Ectodermal cell (in vitro differentiated cells): ENCODE measurements around the gene OSTF1.

Source experiments
- H3K27ac ChIP-seq: 2 replicates; pipeline ENCODE4 v1.7.0; 2013; ENCODE audit warnings: mild to moderate bottlenecking, low read depth, low read length; ENCODE audit not compliant: insufficient read depth, poor library complexity, severe bottlenecking
- H3K27me3 ChIP-seq: 2 replicates; pipeline ENCODE4 v1.7.0; 2013; ENCODE audit warnings: mild to moderate bottlenecking, low read length; ENCODE audit not compliant: insufficient read depth, control insufficient read depth, poor library complexity, severe bottlenecking
- H3K36me3 ChIP-seq: one replicate; pipeline ENCODE4 v1.7.0; 2013; ENCODE audit warnings: low read length; ENCODE audit not compliant: control insufficient read depth, insufficient read depth
- H3K4me1 ChIP-seq: one replicate; pipeline ENCODE4 v1.7.0; 2013; ENCODE audit warnings: low read length; ENCODE audit not compliant: control insufficient read depth, insufficient read depth
- H3K4me3 ChIP-seq: 2 replicates; pipeline ENCODE4 v1.7.0; 2013; ENCODE audit warnings: low read depth, low read length, control low read depth; ENCODE audit not compliant: insufficient read depth
- H3K9me3 ChIP-seq: 2 replicates; pipeline ENCODE4 v1.7.0; 2013; ENCODE audit warnings: mild to moderate bottlenecking, low read length, moderate library complexity; ENCODE audit not compliant: control insufficient read depth
- WGBS, 2 experiments: methylation state at CpG; one replicate each; pipeline ENCODE4 v1.1.7; 2013; ENCODE audit warnings: missing lambda C conversion rate in 2 of 2; 5-methylcytosine and 5-hydroxymethylcytosine counted together

Gene OSTF1

DNA sequence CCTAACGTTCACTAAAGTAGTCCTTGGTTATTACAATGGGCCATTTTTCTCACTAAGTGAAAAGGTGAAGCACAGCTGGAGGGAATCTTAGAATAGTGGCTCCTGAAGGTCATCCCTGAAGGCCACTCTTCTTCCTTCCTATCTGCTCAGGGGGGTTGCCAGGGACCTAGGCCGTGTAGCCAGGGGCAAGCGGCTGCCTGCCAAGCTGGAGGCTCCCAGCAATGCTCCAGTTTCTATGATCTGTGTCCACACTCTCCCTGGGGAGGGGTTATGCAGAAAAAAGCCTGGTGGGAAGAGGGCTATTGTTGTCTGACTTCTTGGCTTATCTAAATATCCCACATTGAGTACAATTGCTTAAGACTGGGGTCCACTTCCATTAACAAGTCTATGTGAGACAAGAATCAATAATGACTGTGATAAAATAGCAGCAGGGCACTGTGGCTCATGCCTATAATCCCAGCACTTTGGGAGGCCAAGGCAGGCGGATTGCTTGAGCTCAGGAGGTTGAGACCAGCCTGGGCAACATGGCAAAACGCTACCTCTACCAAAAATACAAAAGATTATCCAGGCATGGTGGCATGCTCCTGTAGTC, 4.1 kb upstream of the OSTF1 start:
- peaks cover 4% of the 10 kb centered on the region for H3K27me3 ChIP-seq
- peaks cover 5% of the 10 kb centered on the region for H3K4me1 ChIP-seq
- no peak overlapping the region for H3K27ac ChIP-seq
- H3K4me3 ChIP-seq = no peak overlapping the region
- no peaks in the 10 kb centered on the region for H3K36me3 ChIP-seq
- 67 to 74% methylated on average over 5 of the region's 5 CpGs for WGBS, 2 experiments
- no peaks in the 10 kb centered on the region for H3K9me3 ChIP-seq

DNA sequence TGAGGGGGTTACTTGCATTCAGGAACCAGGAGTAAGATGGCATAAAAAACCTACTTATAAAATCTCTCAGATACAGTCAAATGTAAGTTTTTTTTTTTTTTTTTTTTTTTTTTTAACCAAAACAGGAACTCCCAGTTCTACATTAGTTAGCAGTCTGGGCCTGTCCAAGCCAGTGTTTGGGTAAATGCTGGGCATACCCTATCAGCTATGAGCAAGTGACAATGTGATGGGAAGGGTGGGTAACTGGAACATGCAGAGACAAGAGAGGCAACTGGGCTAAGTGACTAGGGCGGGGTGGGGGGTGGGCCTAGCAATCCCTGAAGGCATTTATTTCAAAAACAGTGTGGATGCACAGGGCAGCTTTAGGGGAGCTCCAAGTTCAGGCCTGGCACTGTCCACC, 2.7 kb upstream of the OSTF1 start:
- Histone ChIP-seq H3K27ac (no peak overlapping the region), H3K9me3 (no peaks in the 10 kb centered on the region), H3K4me1 (peaks cover 9% of the 10 kb centered on the region), H3K27me3 (peaks cover 14% of the 10 kb centered on the region), H3K4me3 (no peak overlapping the region), H3K36me3 (no peaks in the 10 kb centered on the region)
- 90 to 97% methylated on average over 1 of the region's 1 CpG for WGBS, 2 experiments

DNA sequence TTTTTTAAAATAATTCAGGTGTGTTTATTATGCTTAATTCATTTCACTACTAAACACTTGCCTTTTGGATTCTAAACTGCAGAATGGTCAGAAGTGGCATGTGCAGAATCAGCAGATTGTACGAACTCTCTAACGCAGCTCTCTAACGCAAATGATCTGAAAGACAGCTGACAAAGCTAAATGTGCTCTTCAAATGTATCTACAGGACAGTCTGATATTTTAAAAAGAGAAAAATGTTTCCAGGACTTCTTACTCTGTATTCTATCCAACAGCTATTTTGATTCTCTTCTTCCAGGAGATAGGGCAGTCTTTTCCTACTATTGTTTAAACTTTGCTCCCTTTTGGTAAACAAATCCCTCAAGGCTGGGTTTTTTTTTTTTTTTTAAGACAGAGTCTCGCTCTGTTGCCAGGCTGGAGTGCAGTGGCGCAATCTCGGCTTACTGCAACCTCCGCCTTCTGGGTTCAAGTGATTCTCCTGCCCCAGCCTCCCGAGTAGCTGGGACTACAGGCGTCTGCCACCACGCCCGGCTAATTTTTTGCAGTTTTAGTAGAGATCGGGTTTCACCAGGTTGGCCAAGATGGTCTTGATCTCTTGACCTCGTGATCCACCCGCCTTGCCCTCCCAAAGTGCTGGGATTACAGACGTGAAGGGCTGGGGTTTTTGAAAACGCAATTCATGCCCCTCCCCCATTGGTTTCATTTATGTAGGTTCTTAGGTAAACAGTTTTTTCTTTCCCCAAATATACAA, 1.6 kb upstream of the OSTF1 start:
- Histone ChIP-seq H3K27ac (no peak overlapping the region), H3K27me3 (peaks cover 14% of the 10 kb centered on the region)

DNA sequence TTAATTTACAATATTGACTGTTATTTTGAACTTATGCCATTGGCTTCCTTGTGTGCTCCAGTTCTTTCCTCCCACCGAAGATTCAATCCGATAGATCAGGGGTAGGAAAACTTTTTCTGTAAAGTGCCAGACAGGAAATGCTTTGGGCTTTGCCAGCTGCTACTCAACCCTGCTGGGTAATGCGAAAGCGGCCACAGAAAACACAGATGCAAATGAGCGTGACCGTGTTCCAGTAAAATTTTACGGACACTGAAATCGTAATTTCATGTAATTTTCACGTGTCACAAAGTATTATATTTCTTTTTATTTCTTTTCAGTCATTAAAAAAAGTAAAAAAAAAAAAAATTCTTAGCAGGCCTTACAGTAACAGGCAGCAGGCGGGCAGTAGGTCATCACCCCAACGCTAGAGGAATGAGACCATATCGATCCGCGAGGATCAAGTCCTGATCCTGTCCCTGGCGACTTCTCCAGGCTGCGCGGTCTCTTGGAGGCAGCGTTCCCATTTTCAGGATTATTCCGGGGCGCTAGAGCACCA, 958 bp upstream of the OSTF1 start:
- no peak overlapping the region for H3K27ac ChIP-seq
- H3K4me3 ChIP-seq = peak overlapping the region; percentile 73
- WGBS, 2 experiments = 8% methylated on average over 19 to 20 of the region's 20 CpGs
- peaks cover 14% of the 10 kb centered on the region for H3K27me3 ChIP-seq
- no peaks in the 10 kb centered on the region for H3K9me3 ChIP-seq
- H3K4me1 ChIP-seq = peaks cover 9% of the 10 kb centered on the region
- no peaks in the 10 kb centered on the region for H3K36me3 ChIP-seq

More for the DNA sequence above, 1.6 kb upstream of the OSTF1 start:
- H3K4me3 ChIP-seq = peak overlapping the region; percentile 73
- H3K4me1 ChIP-seq = peaks cover 9% of the 10 kb centered on the region
- H3K9me3 ChIP-seq = no peaks in the 10 kb centered on the region
- WGBS, 2 experiments = 71 to 73% methylated on average over 16 of the region's 16 CpGs
- no peaks in the 10 kb centered on the region for H3K36me3 ChIP-seq

DNA sequence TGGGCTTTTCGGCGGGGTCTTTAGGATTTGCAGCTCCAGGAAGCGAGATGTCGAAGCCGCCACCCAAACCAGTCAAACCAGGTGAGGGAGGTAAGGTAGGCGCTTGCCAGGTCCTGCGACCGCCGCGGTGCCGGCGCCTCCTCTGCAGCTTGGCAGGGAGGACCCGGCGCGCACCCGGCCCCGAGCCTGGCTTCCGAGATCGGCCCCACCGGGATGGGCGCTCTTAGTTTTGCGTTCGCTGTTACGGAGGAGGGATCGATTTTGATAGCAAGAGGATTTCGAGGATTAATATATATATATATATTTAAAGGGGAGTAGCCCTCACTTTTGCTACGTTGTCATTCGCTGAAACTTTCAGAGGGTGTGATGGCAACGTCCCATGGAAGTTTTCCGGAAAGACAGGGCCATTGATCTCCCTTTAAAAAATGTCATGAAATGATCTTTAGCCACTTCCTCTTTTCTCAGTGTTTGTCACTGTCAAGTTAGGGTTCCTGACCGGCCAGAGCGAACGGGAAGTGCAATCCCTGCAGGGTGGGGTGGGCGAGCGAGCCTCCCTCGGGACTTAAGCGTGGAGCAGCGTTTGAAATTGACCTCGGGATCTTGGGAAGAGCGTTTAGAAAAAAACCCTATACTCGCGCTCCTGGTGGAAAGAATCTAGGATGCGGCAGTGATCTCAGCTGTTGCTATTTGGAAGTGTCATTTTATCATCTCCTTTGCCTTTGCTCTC, 495 bp downstream of the OSTF1 start:
- Histone ChIP-seq H3K4me1 (peaks cover 4% of the 10 kb centered on the region), H3K4me3 (peak overlapping the region; percentile 67), H3K27ac (no peak overlapping the region), H3K9me3 (no peaks in the 10 kb centered on the region), H3K27me3 (peaks cover 14% of the 10 kb centered on the region), H3K36me3 (no peaks in the 10 kb centered on the region)
- WGBS, 2 experiments = 0% methylated on average over 37 to 38 of the region's 43 CpGs

DNA sequence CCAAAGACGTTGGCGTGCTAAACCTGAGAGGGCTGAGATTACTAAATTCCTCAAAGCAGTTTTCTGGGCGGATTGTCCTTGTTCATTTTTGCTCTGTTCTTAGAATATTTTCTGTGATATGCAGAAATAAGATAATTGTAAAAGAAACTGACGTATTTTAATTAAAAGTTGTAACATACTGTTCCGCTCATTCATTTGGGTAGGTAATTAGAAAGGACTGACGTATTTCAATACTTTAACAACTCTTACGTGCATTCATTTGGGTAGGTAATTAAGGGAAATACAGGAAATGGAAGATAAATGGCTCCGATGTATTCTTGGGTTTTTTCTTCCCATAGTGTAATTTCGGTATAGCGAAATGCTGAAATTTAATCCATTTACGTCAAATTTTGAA, 1.1 kb downstream of the OSTF1 start:
- H3K27ac ChIP-seq = no peak overlapping the region
- 49 to 52% methylated on average over 11 of the region's 11 CpGs for WGBS, 2 experiments
- H3K27me3 ChIP-seq = peaks cover 14% of the 10 kb centered on the region
- peaks cover 4% of the 10 kb centered on the region for H3K4me1 ChIP-seq
- H3K4me3 ChIP-seq = peak overlapping the region; percentile 67
- no peaks in the 10 kb centered on the region for H3K36me3 ChIP-seq
- no peaks in the 10 kb centered on the region for H3K9me3 ChIP-seq

DNA sequence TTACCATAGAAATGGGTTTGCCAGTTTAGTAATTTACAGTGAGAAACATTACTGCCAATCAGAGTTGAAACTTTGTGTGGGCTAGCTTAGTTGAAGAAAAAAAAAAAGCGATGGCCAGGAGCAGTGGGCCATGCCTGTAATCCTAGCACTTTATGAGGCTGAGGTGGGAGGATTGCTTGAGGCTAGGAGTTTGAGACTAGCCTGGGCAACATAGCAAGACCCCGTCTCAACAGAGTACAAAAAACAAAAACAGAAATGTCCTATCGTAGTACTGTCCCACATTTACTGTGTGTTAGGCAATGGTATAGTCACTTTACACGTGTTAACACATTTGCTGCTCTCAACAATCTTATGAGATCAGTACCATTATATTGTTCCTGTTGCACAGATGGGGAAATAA, 2.3 kb downstream of the OSTF1 start:
- no peaks in the 10 kb centered on the region for H3K9me3 ChIP-seq
- H3K27ac ChIP-seq = no peak overlapping the region
- WGBS, 2 experiments = 95 to 98% methylated on average over 4 of the region's 4 CpGs
- H3K36me3 ChIP-seq = no peaks in the 10 kb centered on the region
- peaks cover 14% of the 10 kb centered on the region for H3K27me3 ChIP-seq
- H3K4me1 ChIP-seq = peaks cover 4% of the 10 kb centered on the region
- no peak overlapping the region for H3K4me3 ChIP-seq

DNA sequence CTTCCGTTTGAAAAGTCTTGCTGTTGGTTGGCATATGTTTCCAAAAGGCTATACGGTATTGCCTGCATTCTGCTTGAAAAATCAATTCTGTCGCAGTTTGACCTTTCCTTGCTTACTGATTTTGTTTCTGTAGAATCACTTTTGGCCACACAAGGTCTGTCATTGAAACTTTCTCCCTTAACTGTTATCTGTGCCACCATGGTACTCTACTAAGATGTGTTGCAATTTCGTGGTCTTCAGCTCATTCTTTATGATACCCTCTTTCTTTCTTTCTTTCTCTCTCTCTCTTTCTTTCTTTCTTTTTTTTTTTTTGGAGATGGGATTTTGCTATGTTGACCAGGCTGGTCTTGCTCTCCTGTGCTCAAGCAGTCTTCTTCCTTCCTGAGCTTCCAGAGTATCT, 4.5 kb downstream of the OSTF1 start:
- 94 to 98% methylated on average over 4 of the region's 4 CpGs for WGBS, 2 experiments
- H3K4me3 ChIP-seq = no peak overlapping the region
- H3K9me3 ChIP-seq = no peaks in the 10 kb centered on the region
- H3K4me1 ChIP-seq = peaks cover 4% of the 10 kb centered on the region
- no peak overlapping the region for H3K27ac ChIP-seq
- H3K36me3 ChIP-seq = no peaks in the 10 kb centered on the region
- peaks cover 14% of the 10 kb centered on the region for H3K27me3 ChIP-seq

DNA sequence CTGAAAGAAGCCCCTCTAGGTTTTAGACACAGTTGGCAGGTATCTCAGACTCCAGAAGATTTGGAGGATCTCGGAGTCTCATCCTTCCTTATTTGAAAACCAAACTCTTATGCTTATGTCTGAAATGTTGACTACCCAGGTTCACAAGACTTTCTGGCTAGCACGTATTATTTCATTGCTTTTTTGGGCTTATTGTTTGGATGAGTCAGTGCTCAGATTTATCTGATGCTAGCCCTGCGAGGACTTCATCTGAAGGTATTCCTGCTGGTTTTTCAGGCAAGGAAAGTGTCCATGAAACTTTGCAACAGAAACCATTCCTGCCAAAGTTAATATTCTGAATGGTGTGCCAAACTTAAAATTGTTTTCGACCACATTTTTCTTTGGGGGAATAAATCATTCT, 8.5 kb downstream of the OSTF1 start:
- WGBS, 2 experiments = 88 to 96% methylated on average over 4 of the region's 4 CpGs
- Histone ChIP-seq H3K9me3 (no peaks in the 10 kb centered on the region), H3K27me3 (no peaks in the 10 kb centered on the region), H3K27ac (no peak overlapping the region), H3K4me1 (no peaks in the 10 kb centered on the region), H3K4me3 (no peak overlapping the region), H3K36me3 (no peaks in the 10 kb centered on the region)

DNA sequence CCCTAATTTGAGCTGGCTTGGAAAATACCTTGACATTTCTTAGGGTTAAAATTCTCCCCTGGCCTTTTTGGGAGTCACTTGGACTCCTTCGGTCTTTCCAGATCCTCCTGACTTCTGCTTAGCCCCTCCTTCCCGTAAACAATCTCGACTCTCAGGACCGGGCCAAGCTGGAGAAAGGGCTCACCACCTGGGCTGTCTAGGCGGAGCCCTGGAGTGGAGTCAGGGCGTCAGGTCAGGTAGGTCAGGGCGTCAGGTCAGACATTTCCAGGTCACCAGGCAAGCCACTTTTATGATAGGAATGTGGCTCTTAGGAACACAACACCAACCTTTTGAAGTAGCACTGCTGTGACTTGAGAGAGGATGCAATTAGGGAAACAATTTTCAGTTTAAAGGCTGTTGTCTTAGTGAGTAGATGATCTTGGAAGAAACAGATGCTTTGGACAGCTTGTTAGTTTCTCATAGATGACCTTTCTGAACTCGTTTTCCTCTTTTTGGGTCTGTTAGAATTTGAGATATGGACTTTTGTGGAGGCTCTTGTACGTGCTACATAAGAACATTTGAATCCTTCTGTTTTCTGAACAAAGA, 12.8 kb downstream of the OSTF1 start:
- Histone ChIP-seq H3K27me3 (no peaks in the 10 kb centered on the region), H3K36me3 (no peaks in the 10 kb centered on the region), H3K9me3 (no peaks in the 10 kb centered on the region), H3K27ac (no peak overlapping the region), H3K4me3 (no peak overlapping the region), H3K4me1 (no peaks in the 10 kb centered on the region)
- 82 to 89% methylated on average over 9 of the region's 9 CpGs for WGBS, 2 experiments
